ENCODE data around the gene SLC22A7. TPM values are rescaled to one million over a fixed set of nuclear protein-coding genes. Genes with fewer than 3 reads are reported as not detected.
A peak's percentile ranks its signal among the peaks of the same experiment; 100 is the strongest.

SLC22A7 gene
- total and polyA plus RNA-seq, 2 of the 8 experiments (the other 6 are each of a cell fraction or from before 2014, with no cell fraction given): not detected

- no peak for TF ChIP-seq CHD7 (IDR thresholded peaks at IDR 0.05; ENCODE audit: insufficient replicate concordance, low read length)
- peak; percentile 31 to 48; a peak in 3 of 4 replicates for TF ChIP-seq RAD21 (IDR thresholded peaks at IDR 0.05 in 1 of 2, conservative IDR thresholded peaks at IDR 0.05 in 1 of 2; ENCODE audit: low read depth in 2 of 2, low read length in 2 of 2)
- peak; percentile 13 for TF ChIP-seq TAF7 (optimal IDR thresholded peaks at IDR 0.05; ENCODE audit: borderline replicate concordance, low read depth, low read length)
- peak; percentile 66 for TF ChIP-seq POLR2AphosphoS5 (IDR thresholded peaks at IDR 0.05; ENCODE audit: low read depth, low read length)
- peak; percentile 72 for TF ChIP-seq E2F6 (IDR thresholded peaks at IDR 0.05)
- TF ChIP-seq CREB1 (IDR thresholded peaks at IDR 0.05): 0 out of 2 replicates have a peak, but pooled peaks have one; percentile 7
- TF ChIP-seq YY1 (IDR thresholded peaks at IDR 0.05; ENCODE audit: low read depth, low read length): 0 out of 2 replicates have a peak, but pooled peaks have one; percentile 25
- 0 out of 2 replicates have a peak, but pooled peaks have one; percentile 26 for TF ChIP-seq TBP (IDR thresholded peaks at IDR 0.05; ENCODE audit: low read depth, low read length)
- no peak for TF ChIP-seq BRCA1 (IDR thresholded peaks at IDR 0.05; ENCODE audit: low read depth, low read length)
Measured at GRCh38 chr6:43308101-43308989, 10.3 kb downstream of the SLC22A7 start, which contains the start of gene CRIP3 (continued).
